GM18520 (cell line): ENCODE results near the gene PTH1R.

ENCODE experiments used
- ATAC-seq: cut with Tn5 transposase; IDR thresholded peaks from one replicate; pipeline ENCODE4 v1.9.1; 2021; ENCODE audit not compliant: unreplicated experiment

PTH1R gene

GRCh38 chr3:46881596-46882376 is 4.3 kb downstream of the PTH1R start:
- ATAC-seq: no peak

GRCh38 chr3:46882377-46883053 is 5.0 kb downstream of the PTH1R start:
- ATAC-seq: no peak

- no peak for ATAC-seq
These were observed 5.7 kb downstream of the PTH1R start for GRCh38 chr3:46883054-46883829.

GRCh38 chr3:46883830-46884185 is 6.3 kb downstream of the PTH1R start:
- no peak for ATAC-seq

- ATAC-seq: no peak
These were observed 6.9 kb downstream of the PTH1R start for GRCh38 chr3:46884427-46884826.

GRCh38 chr3:46884929-46885328 is 7.4 kb downstream of the PTH1R start:
- no peak for ATAC-seq

GRCh38 chr3:46885612-46886011 is 8.1 kb downstream of the PTH1R start:
- ATAC-seq: no peak

- no peak for ATAC-seq
These were observed 10.5 kb downstream of the PTH1R start for GRCh38 chr3:46887980-46888494.

- ATAC-seq: no peak
These were observed 11.2 kb downstream of the PTH1R start for GRCh38 chr3:46888705-46889104.

GRCh38 chr3:46889381-46890110 is 12.0 kb downstream of the PTH1R start:
- ATAC-seq: no peak

- no peak for ATAC-seq
These were observed 12.6 kb downstream of the PTH1R start for GRCh38 chr3:46890132-46890531.

GRCh38 chr3:46891132-46891531 is 13.6 kb downstream of the PTH1R start:
- ATAC-seq: no peak

- ATAC-seq: no peak
These were observed 15.0 kb downstream of the PTH1R start for GRCh38 chr3:46892285-46893145.

GRCh38 chr3:46893146-46893748 is 15.7 kb downstream of the PTH1R start:
- no peak for ATAC-seq

GRCh38 chr3:46893763-46894162 is 16.2 kb downstream of the PTH1R start:
- no peak for ATAC-seq

GRCh38 chr3:46894256-46894655 is 16.7 kb downstream of the PTH1R start:
- no peak for ATAC-seq

GRCh38 chr3:46895204-46895660 is 17.7 kb downstream of the PTH1R start:
- ATAC-seq: no peak

GRCh38 chr3:46895761-46896160 is 18.2 kb downstream of the PTH1R start:
- ATAC-seq: no peak

GRCh38 chr3:46896386-46896785 is 18.9 kb downstream of the PTH1R start:
- ATAC-seq: no peak

GRCh38 chr3:46897031-46897430 is 19.5 kb downstream of the PTH1R start:
- no peak for ATAC-seq
